ENCODE results near the gene TUBE1.
"Not testable (repeated sequence)": the region's sequence is repeated elsewhere in the genome, so short reads cannot be mapped to it uniquely, and the experiment has no call there.

Gene TUBE1

GRCh38 chr6:112113431-112113830 is 26.1 kb upstream of the TUBE1 start:
- Histone ChIP-seq H2AFZ (ENCODE audit: low read length, unreplicated experiment) (no peak overlapping the region), H3K79me2 (ENCODE audit: control insufficient read depth, insufficient read depth, low read length, unreplicated experiment) (no peaks in the 10 kb centered on the region), H3K4me3 (ENCODE audit: low read depth, low read length) (no peak overlapping the region), H3K27me3 (ENCODE audit: insufficient read depth, low read length) (no peaks in the 10 kb centered on the region), H3K4me1 (ENCODE audit: control insufficient read depth, insufficient read depth, low read length, unreplicated experiment) (peaks cover 12% of the 10 kb centered on the region), H3K36me3 (ENCODE audit: insufficient read depth, low read length) (peaks cover 76% of the 10 kb centered on the region), H3K27ac (ENCODE audit: low read depth, low read length) (no peak overlapping the region)

- Histone ChIP-seq H3K4me3 (ENCODE audit: low read depth, low read length) (no peak overlapping the region), H3K79me2 (ENCODE audit: control insufficient read depth, insufficient read depth, low read length, unreplicated experiment) (no peaks in the 10 kb centered on the region), H2AFZ (ENCODE audit: low read length, unreplicated experiment) (no peak overlapping the region), H3K4me1 (ENCODE audit: control insufficient read depth, insufficient read depth, low read length, unreplicated experiment) (no peaks in the 10 kb centered on the region), H3K27ac (ENCODE audit: low read depth, low read length) (no peak overlapping the region), H3K36me3 (ENCODE audit: insufficient read depth, low read length) (peaks cover 67% of the 10 kb centered on the region), H3K27me3 (ENCODE audit: insufficient read depth, low read length) (no peaks in the 10 kb centered on the region)
Observed at GRCh38 chr6:112109262-112109661, 22.0 kb upstream of the TUBE1 start.

GRCh38 chr6:112106562-112106961 is 19.3 kb upstream of the TUBE1 start:
- no peak overlapping the region for H2AFZ ChIP-seq (ENCODE audit: low read length, unreplicated experiment)
- H3K4me3 ChIP-seq (ENCODE audit: low read depth, low read length) = no peak overlapping the region
- no peak overlapping the region for H3K27ac ChIP-seq (ENCODE audit: low read depth, low read length)
- peaks cover 50% of the 10 kb centered on the region for H3K36me3 ChIP-seq (ENCODE audit: insufficient read depth, low read length)
- no peaks in the 10 kb centered on the region for H3K79me2 ChIP-seq (ENCODE audit: control insufficient read depth, insufficient read depth, low read length, unreplicated experiment)
- H3K27me3 ChIP-seq (ENCODE audit: insufficient read depth, low read length) = no peaks in the 10 kb centered on the region
- H3K4me1 ChIP-seq (ENCODE audit: control insufficient read depth, insufficient read depth, low read length, unreplicated experiment) = no peaks in the 10 kb centered on the region

GRCh38 chr6:112106026-112106425 is 18.7 kb upstream of the TUBE1 start:
- H3K36me3 ChIP-seq (ENCODE audit: insufficient read depth, low read length) = peaks cover 50% of the 10 kb centered on the region
- not testable (repeated sequence) for H3K27ac ChIP-seq (ENCODE audit: low read depth, low read length)

GRCh38 chr6:112100561-112100960 is 13.3 kb upstream of the TUBE1 start:
- Histone ChIP-seq H3K4me3 (ENCODE audit: low read depth, low read length) (no peak overlapping the region), H3K4me1 (ENCODE audit: control insufficient read depth, insufficient read depth, low read length, unreplicated experiment) (no peaks in the 10 kb centered on the region), H3K79me2 (ENCODE audit: control insufficient read depth, insufficient read depth, low read length, unreplicated experiment) (no peaks in the 10 kb centered on the region), H3K36me3 (ENCODE audit: insufficient read depth, low read length) (peaks cover 13% of the 10 kb centered on the region; the same call in 1 of the 2 replicates), H3K27me3 (ENCODE audit: insufficient read depth, low read length) (no peaks in the 10 kb centered on the region), H3K27ac (ENCODE audit: low read depth, low read length) (no peak overlapping the region), H2AFZ (ENCODE audit: low read length, unreplicated experiment) (no peak overlapping the region)

More at GRCh38 chr6:112106026-112106425, 18.7 kb upstream of the TUBE1 start:
- not testable (repeated sequence) for H3K4me1 ChIP-seq (ENCODE audit: control insufficient read depth, insufficient read depth, low read length, unreplicated experiment); H3K27me3 ChIP-seq (ENCODE audit: insufficient read depth, low read length); H2AFZ ChIP-seq (ENCODE audit: low read length, unreplicated experiment); H3K4me3 ChIP-seq (ENCODE audit: low read depth, low read length); H3K79me2 ChIP-seq (ENCODE audit: control insufficient read depth, insufficient read depth, low read length, unreplicated experiment)

GRCh38 chr6:112096901-112097300 is 9.6 kb upstream of the TUBE1 start:
- no peaks in the 10 kb centered on the region for H3K79me2 ChIP-seq (ENCODE audit: control insufficient read depth, insufficient read depth, low read length, unreplicated experiment)
- peaks cover 6% of the 10 kb centered on the region; the same call in 1 of the 2 replicates for H3K36me3 ChIP-seq (ENCODE audit: insufficient read depth, low read length)
- H3K4me1 ChIP-seq (ENCODE audit: control insufficient read depth, insufficient read depth, low read length, unreplicated experiment) = no peaks in the 10 kb centered on the region
- no peaks in the 10 kb centered on the region for H3K27me3 ChIP-seq (ENCODE audit: insufficient read depth, low read length)
- H3K4me3 ChIP-seq (ENCODE audit: low read depth, low read length) = no peak overlapping the region
- H3K27ac ChIP-seq (ENCODE audit: low read depth, low read length) = no peak overlapping the region
- no peak overlapping the region for H2AFZ ChIP-seq (ENCODE audit: low read length, unreplicated experiment)

GRCh38 chr6:112087916-112088315 is 634 bp upstream of the TUBE1 start:
- Histone ChIP-seq H2AFZ (ENCODE audit: low read length, unreplicated experiment) (peak overlapping the region; percentile 99), H3K4me1 (ENCODE audit: control insufficient read depth, insufficient read depth, low read length, unreplicated experiment) (peaks cover 5% of the 10 kb centered on the region), H3K4me3 (ENCODE audit: low read depth, low read length) (peak overlapping the region; percentile 94), H3K27me3 (ENCODE audit: insufficient read depth, low read length) (no peaks in the 10 kb centered on the region), H3K79me2 (ENCODE audit: control insufficient read depth, insufficient read depth, low read length, unreplicated experiment) (peaks cover 3% of the 10 kb centered on the region), H3K27ac (ENCODE audit: low read depth, low read length) (peak overlapping the region; percentile 59), H3K36me3 (ENCODE audit: insufficient read depth, low read length) (no peaks in the 10 kb centered on the region)

GRCh38 chr6:112086744-112087135 is 542 bp downstream of the TUBE1 start:
- H3K79me2 ChIP-seq (ENCODE audit: control insufficient read depth, insufficient read depth, low read length, unreplicated experiment) = peaks cover 3% of the 10 kb centered on the region
- no peaks in the 10 kb centered on the region for H3K36me3 ChIP-seq (ENCODE audit: insufficient read depth, low read length)
- H2AFZ ChIP-seq (ENCODE audit: low read length, unreplicated experiment) = peak overlapping the region; percentile 99
- peak overlapping the region; percentile 94 for H3K4me3 ChIP-seq (ENCODE audit: low read depth, low read length)
- peaks cover 5% of the 10 kb centered on the region for H3K4me1 ChIP-seq (ENCODE audit: control insufficient read depth, insufficient read depth, low read length, unreplicated experiment)
- no peaks in the 10 kb centered on the region for H3K27me3 ChIP-seq (ENCODE audit: insufficient read depth, low read length)
- H3K27ac ChIP-seq (ENCODE audit: low read depth, low read length) = peak overlapping the region; percentile 58

- Histone ChIP-seq H2AFZ (ENCODE audit: low read length, unreplicated experiment) (peak overlapping the region; percentile 32), H3K27ac (ENCODE audit: low read depth, low read length) (no peak overlapping the region), H3K79me2 (ENCODE audit: control insufficient read depth, insufficient read depth, low read length, unreplicated experiment) (peaks cover 3% of the 10 kb centered on the region), H3K36me3 (ENCODE audit: insufficient read depth, low read length) (no peaks in the 10 kb centered on the region), H3K4me1 (ENCODE audit: control insufficient read depth, insufficient read depth, low read length, unreplicated experiment) (peaks cover 5% of the 10 kb centered on the region), H3K4me3 (ENCODE audit: low read depth, low read length) (peak overlapping the region; percentile 94; the same call in 1 of the 2 replicates), H3K27me3 (ENCODE audit: insufficient read depth, low read length) (no peaks in the 10 kb centered on the region)
Observed at GRCh38 chr6:112085286-112086065, 1.8 kb downstream of the TUBE1 start.

GRCh38 chr6:112081569-112081968 is 5.7 kb downstream of the TUBE1 start:
- no peak overlapping the region for H2AFZ ChIP-seq (ENCODE audit: low read length, unreplicated experiment)
- H3K27ac ChIP-seq (ENCODE audit: low read depth, low read length) = no peak overlapping the region
- H3K4me3 ChIP-seq (ENCODE audit: low read depth, low read length) = no peak overlapping the region
- no peaks in the 10 kb centered on the region for H3K27me3 ChIP-seq (ENCODE audit: insufficient read depth, low read length)
- H3K36me3 ChIP-seq (ENCODE audit: insufficient read depth, low read length) = peaks cover 4% of the 10 kb centered on the region; the same call in 1 of the 2 replicates
- H3K4me1 ChIP-seq (ENCODE audit: control insufficient read depth, insufficient read depth, low read length, unreplicated experiment) = peaks cover 5% of the 10 kb centered on the region
- peaks cover 3% of the 10 kb centered on the region for H3K79me2 ChIP-seq (ENCODE audit: control insufficient read depth, insufficient read depth, low read length, unreplicated experiment)

- H3K4me3 ChIP-seq (ENCODE audit: low read depth, low read length) = no peak overlapping the region
- no peaks in the 10 kb centered on the region for H3K79me2 ChIP-seq (ENCODE audit: control insufficient read depth, insufficient read depth, low read length, unreplicated experiment)
- no peaks in the 10 kb centered on the region for H3K27me3 ChIP-seq (ENCODE audit: insufficient read depth, low read length)
- H2AFZ ChIP-seq (ENCODE audit: low read length, unreplicated experiment) = no peak overlapping the region
- H3K27ac ChIP-seq (ENCODE audit: low read depth, low read length) = no peak overlapping the region
- H3K36me3 ChIP-seq (ENCODE audit: insufficient read depth, low read length) = peaks cover 6% of the 10 kb centered on the region; the same call in 1 of the 2 replicates
- H3K4me1 ChIP-seq (ENCODE audit: control insufficient read depth, insufficient read depth, low read length, unreplicated experiment) = peaks cover 3% of the 10 kb centered on the region
Observed at GRCh38 chr6:112066606-112067005, 20.7 kb downstream of the TUBE1 start.

All from ACC112 (cell line).